GM23248 (cell line): Measurements from ENCODE around the gene ALDH1L2. TPM values are rescaled to one million over a fixed set of nuclear protein-coding genes. Genes with fewer than 3 reads are reported as not detected.

Experiments
- DNase-seq: peaks from one replicate; pipeline ENCODE4 v3.0.0-alpha.2; 2015
- H2AFZ ChIP-seq: fragments of 200-600 bp; sonication (generic); 2 replicates; pipeline ENCODE4 v1.6.1; 2016; ENCODE audit warnings: antibody characterized with exemption
- H3F3A ChIP-seq: fragments of 200-600 bp; sonication (generic); 2 replicates; pipeline ENCODE4 v1.6.1; 2016; ENCODE audit warnings: mild to moderate bottlenecking, antibody characterized with exemption, mixed run types; ENCODE audit not compliant: insufficient read depth
- H3K27ac ChIP-seq: fragments of 200-600 bp; sonication (generic); 2 replicates; pipeline ENCODE4 v1.5.1; 2016; ENCODE audit warnings: mild to moderate bottlenecking
- H3K27me3 ChIP-seq: fragments of 200-600 bp; sonication (generic); replicated peaks from 2 replicates; pipeline ENCODE4 v1.6.1; 2016; ENCODE audit warnings: mild to moderate bottlenecking; ENCODE audit not compliant: insufficient read depth
- H3K36me3 ChIP-seq: fragments of 200-600 bp; sonication (generic); 2 replicates; pipeline ENCODE4 v1.6.1; 2016; ENCODE audit warnings: low read depth, mild to moderate bottlenecking
- H3K4me1 ChIP-seq: fragments of 200-600 bp; sonication (generic); 2 replicates; pipeline ENCODE4 v1.6.1; 2016; ENCODE audit warnings: mild to moderate bottlenecking; ENCODE audit not compliant: insufficient read depth
- H3K4me2 ChIP-seq: fragments of 200-600 bp; sonication (generic); one replicate; pipeline ENCODE4 v1.6.1; 2016; ENCODE audit warnings: mild to moderate bottlenecking; ENCODE audit not compliant: unreplicated experiment
- H3K4me3 ChIP-seq: fragments of 200-600 bp; sonication (generic); 2 replicates; pipeline ENCODE4 v1.5.1; 2016; ENCODE audit warnings: mild to moderate bottlenecking
- H3K79me2 ChIP-seq: fragments of 200-600 bp; sonication (generic); 2 replicates; pipeline ENCODE4 v1.6.1; 2016; ENCODE audit warnings: mild to moderate bottlenecking; ENCODE audit not compliant: insufficient read depth
- H3K9ac ChIP-seq: fragments of 200-600 bp; sonication (generic); 2 replicates; pipeline ENCODE4 v1.6.1; 2016; ENCODE audit warnings: mild to moderate bottlenecking
- H3K9me2 ChIP-seq: fragments of 200-600 bp; sonication (generic); 2 replicates; pipeline ENCODE4 v1.6.1; 2016; ENCODE audit warnings: mixed run types, mild to moderate bottlenecking, moderate library complexity; ENCODE audit not compliant: insufficient read depth
- H3K9me3 ChIP-seq: fragments of 200-600 bp; sonication (generic); one replicate; pipeline ENCODE4 v1.6.1; 2017; ENCODE audit warnings: low read depth
- H4K20me1 ChIP-seq: fragments of 200-600 bp; sonication (generic); 2 replicates; pipeline ENCODE4 v1.6.0; 2016; ENCODE audit not compliant: insufficient read depth
- EZH2 ChIP-seq: fragments of 200-600 bp; sonication (generic); IDR thresholded peaks from 2 replicates; pipeline ENCODE4 v1.6.1; 2018; ENCODE audit warnings: antibody characterized with exemption, mild to moderate bottlenecking; ENCODE audit not compliant: insufficient read depth, poor library complexity, severe bottlenecking
- EZH2phosphoT487 ChIP-seq: fragments of 200-600 bp; sonication (generic); IDR thresholded peaks from 2 replicates; pipeline ENCODE4 v1.6.1; 2018; ENCODE audit warnings: antibody characterized with exemption, moderate library complexity, mild to moderate bottlenecking, low read depth; ENCODE audit not compliant: insufficient read depth
- WGBS, 2 experiments: methylation state at CpG; one replicate each; pipeline ENCODE4 v1.1.6; 2015 to 2017; ENCODE audit warnings: low lambda C conversion rate in 2 of 2, low coverage in 1 of 2; ENCODE audit errors: missing lambda C conversion rate in 2 of 2; 5-methylcytosine and 5-hydroxymethylcytosine counted together
- in situ Hi-C: fragments of 300-500 bp; cut with MboI; formaldehyde crosslinking; loops from 2 replicates; pipeline ENCODE4 v1.15.0; 2020
- polyA plus RNA-seq: library from polyadenylated mRNA; unstranded; fragments of >200 nt; fragmentation: Nextera tagmentation; extraction: Ambion mirVana; gene quantifications from 2 replicates; pipeline ENCODE4 v1.2.1, GENCODE V29; 2016
- total RNA-seq: library from RNA; depleted of rRNA; stranded (reverse); fragments of >200 nt; shearing (Covaris generic); gene quantifications from 2 replicates; pipeline ENCODE4 v1.2.3, GENCODE V29; 2014

The ALDH1L2 gene
- total and polyA plus RNA-seq, 2 experiments from 2014 or later = 50.9 to 62.3 TPM

DNA sequence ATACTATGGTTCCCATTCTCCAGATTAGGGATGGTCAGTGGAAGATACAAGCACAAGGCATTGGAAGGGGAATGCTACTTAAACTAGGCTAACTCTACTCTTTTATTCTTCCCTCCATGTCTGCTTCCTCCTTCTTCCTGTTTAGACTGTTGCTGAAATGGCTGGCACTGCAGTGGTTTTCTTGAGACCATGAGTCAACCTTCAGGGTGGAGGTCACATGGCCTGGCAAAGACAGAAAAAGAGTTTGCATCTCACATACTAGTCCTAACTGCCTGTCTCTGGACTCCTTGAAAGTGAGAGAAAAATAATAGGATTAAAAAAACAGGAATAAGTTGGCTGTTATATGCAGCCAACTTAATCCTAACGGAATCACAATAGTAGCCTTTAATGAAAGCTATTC is 37.0 kb downstream of the ALDH1L2 start:
- WGBS, 2 experiments = 87 to 100% methylated on average over 1 of the region's 1 CpG
- Histone ChIP-seq H3K9me3 (no peaks in the 10 kb centered on the region), H3K9me2 (no peaks in the 10 kb centered on the region), H3K27me3 (no peaks in the 10 kb centered on the region), H3K36me3 (peaks cover 93% of the 10 kb centered on the region), H2AFZ (no peak overlapping the region), H3K4me2 (no peak overlapping the region), H3K4me3 (no peak overlapping the region), H3K9ac (no peak overlapping the region), H3F3A (peaks cover 9% of the 10 kb centered on the region; the same call in 1 of the 2 replicates), H3K79me2 (peaks cover 4% of the 10 kb centered on the region; the same call in 1 of the 2 replicates), H4K20me1 (no peaks in the 10 kb centered on the region), H3K27ac (no peak overlapping the region), H3K4me1 (no peaks in the 10 kb centered on the region)
- in situ Hi-C loops = no loop called here
- peak; percentile 23 for DNase-seq
- TF ChIP-seq EZH2 (no peak), EZH2phosphoT487 (no peak)

DNA sequence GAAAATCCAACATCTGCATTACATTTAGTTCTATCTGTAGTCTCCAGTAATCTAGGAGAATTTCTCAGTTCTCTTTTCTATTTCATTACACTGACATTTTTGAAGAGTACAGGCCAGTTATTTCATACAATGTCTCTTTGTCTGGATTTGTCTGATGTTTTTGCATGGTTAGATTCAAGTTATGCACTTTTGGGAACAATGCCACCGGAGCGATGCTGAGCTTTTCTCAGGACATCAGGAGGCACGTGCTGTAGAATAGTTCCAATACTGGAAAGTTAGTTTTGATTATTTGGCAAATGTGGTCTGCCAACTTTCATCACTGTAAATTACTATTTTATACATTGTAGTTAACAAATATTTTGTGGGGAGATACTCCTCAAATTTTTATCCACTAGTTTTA is 43.1 kb downstream of the ALDH1L2 start:
- DNase-seq = no peak
- Histone ChIP-seq H3K79me2 (no peaks in the 10 kb centered on the region), H3K36me3 (peaks cover 85% of the 10 kb centered on the region), H2AFZ (no peak overlapping the region), H3K4me2 (no peak overlapping the region), H3K4me1 (no peaks in the 10 kb centered on the region), H4K20me1 (no peaks in the 10 kb centered on the region), H3K27me3 (no peaks in the 10 kb centered on the region), H3K9me2 (no peaks in the 10 kb centered on the region), H3K27ac (no peak overlapping the region), H3K4me3 (no peak overlapping the region), H3K9ac (no peak overlapping the region), H3F3A (peaks cover 4% of the 10 kb centered on the region; the same call in 1 of the 2 replicates), H3K9me3 (no peaks in the 10 kb centered on the region)
- 36 to 41% methylated on average over 3 of the region's 3 CpGs for WGBS, 2 experiments
- TF ChIP-seq EZH2phosphoT487 (no peak), EZH2 (no peak)
- in situ Hi-C loops = no loop called here

DNA sequence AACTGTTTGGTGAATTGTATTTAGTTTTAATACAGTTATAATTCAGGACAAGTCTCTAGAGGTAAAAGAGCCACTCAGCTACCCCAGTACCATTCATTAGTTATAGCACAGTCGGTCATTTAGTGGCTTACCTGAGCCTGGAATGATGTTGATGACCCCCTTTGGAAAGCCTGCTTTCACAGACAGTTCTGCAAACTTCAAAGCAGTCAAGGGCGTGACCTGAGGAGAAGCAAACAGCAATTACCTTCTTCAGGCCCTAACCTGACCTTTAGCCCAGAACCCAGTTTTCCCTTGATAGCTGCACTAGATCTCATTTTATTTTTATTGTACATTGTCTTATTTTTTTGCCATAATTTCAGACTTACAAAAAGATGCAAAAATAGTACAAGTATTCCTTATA is 43.8 kb downstream of the ALDH1L2 start:
- in situ Hi-C loops = no loop called here
- no peak for DNase-seq
- no peak for TF ChIP-seq EZH2phosphoT487
- TF ChIP-seq EZH2 = no peak

DNA sequence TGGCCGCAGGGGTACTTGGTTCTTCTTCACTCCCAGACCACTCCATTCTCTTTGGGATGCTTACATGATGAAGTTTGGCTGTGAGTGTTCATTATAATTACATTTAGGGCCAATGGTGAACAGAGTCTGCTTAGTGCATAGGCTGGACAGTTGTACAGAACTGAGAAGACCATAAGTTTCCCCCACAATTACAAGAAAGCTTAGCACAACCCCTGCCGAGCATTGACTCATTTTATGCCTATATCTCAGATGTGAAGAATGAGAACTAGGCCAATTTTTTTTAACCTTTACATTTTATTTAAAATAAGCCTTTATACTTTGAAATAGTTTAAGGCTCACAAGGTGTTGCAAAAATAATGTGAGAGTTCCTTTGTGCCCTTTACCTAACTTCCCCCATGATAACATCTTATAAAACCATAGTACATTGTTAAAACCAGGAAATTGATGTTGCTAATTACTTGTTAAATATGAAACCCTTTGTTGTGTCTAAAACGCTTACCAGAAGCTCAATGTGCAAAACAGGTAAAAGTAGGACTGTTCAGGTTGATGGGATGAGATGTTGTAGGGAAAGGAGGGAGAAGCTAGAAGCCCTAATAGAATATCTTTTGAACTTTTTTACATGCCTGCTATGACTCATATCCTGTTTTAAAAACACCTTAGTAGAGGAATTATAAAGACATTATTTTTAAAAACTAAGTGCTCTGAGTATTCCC is 47.2 kb downstream of the ALDH1L2 start:
- in situ Hi-C loops = no loop called here
- Histone ChIP-seq H3K4me2 (no peak overlapping the region), H3K27ac (no peak overlapping the region), H3K4me1 (no peaks in the 10 kb centered on the region), H3K9me2 (no peaks in the 10 kb centered on the region), H3K4me3 (no peak overlapping the region), H3K36me3 (peaks cover 81% of the 10 kb centered on the region), H3K9me3 (no peaks in the 10 kb centered on the region), H4K20me1 (no peaks in the 10 kb centered on the region), H3K27me3 (no peaks in the 10 kb centered on the region), H3K79me2 (no peaks in the 10 kb centered on the region), H3K9ac (no peak overlapping the region), H2AFZ (no peak overlapping the region), H3F3A (0 out of 2 replicates have a peak, but pooled peaks cover 15% of the 10 kb centered on the region)
- no peak for TF ChIP-seq EZH2
- no peak for TF ChIP-seq EZH2phosphoT487
- 60 to 66% methylated on average over 3 of the region's 3 CpGs for WGBS, 2 experiments
- DNase-seq = no peak

More for the DNA sequence above, 43.8 kb downstream of the ALDH1L2 start:
- Histone ChIP-seq H3K79me2 (no peaks in the 10 kb centered on the region), H3K27me3 (no peaks in the 10 kb centered on the region), H3K27ac (no peak overlapping the region), H2AFZ (no peak overlapping the region), H3F3A (peaks cover 4% of the 10 kb centered on the region; the same call in 1 of the 2 replicates), H4K20me1 (no peaks in the 10 kb centered on the region), H3K9me2 (no peaks in the 10 kb centered on the region), H3K9me3 (no peaks in the 10 kb centered on the region), H3K4me1 (no peaks in the 10 kb centered on the region), H3K36me3 (peaks cover 82% of the 10 kb centered on the region), H3K9ac (no peak overlapping the region), H3K4me3 (no peak overlapping the region), H3K4me2 (no peak overlapping the region)
- 8 to 14% methylated on average over 2 of the region's 2 CpGs for WGBS, 2 experiments
